ENCODE measurements around the gene ACP3.
"Not testable (repeated sequence)": the region's sequence is repeated elsewhere in the genome, so short reads cannot be mapped to it uniquely, and the experiment has no call there.

ACP3 gene

DNA sequence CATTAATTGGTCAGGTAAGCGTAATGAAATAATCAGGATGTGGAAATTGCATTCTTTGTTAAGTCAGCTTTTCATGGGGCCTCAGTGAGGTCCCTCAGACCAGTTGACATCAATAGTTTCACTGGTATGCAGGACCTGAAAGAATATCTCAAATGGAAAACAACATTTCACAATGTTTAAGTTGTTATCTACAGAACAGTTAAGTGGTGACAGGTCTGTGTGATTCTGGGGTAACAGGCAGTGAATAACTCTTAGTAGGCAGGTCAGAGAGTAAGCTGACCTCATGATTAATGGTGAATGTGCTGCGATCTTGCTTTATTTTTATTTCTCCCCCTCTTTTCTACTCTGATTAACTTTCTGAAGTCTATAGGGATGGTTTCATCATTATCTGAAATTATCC, 28.9 kb upstream of the ACP3 start:
- Histone ChIP-seq H3K36me3 (ENCODE audit: control insufficient read depth, insufficient read depth, low read length) (no peaks in the 10 kb centered on the region), H3K27me3 (replicated peaks; ENCODE audit: control insufficient read depth, insufficient read depth, low read length) (no peaks in the 10 kb centered on the region), H3K4me3 (replicated peaks; ENCODE audit: low read depth, low read length) (no peak overlapping the region)
- TF ChIP-seq, protein P1, sequence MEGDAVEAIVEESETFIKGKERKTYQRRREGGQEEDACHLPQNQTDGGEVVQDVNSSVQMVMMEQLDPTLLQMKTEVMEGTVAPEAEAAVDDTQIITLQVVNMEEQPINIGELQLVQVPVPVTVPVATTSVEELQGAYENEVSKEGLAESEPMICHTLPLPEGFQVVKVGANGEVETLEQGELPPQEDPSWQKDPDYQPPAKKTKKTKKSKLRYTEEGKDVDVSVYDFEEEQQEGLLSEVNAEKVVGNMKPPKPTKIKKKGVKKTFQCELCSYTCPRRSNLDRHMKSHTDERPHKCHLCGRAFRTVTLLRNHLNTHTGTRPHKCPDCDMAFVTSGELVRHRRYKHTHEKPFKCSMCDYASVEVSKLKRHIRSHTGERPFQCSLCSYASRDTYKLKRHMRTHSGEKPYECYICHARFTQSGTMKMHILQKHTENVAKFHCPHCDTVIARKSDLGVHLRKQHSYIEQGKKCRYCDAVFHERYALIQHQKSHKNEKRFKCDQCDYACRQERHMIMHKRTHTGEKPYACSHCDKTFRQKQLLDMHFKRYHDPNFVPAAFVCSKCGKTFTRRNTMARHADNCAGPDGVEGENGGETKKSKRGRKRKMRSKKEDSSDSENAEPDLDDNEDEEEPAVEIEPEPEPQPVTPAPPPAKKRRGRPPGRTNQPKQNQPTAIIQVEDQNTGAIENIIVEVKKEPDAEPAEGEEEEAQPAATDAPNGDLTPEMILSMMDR (IDR thresholded peaks at IDR 0.05; ENCODE audit: insufficient read depth, low read length, poor library complexity, severe bottlenecking), result no peak
- DNase-seq (ENCODE audit: extremely low read depth, insufficient read length), result no peak

DNA sequence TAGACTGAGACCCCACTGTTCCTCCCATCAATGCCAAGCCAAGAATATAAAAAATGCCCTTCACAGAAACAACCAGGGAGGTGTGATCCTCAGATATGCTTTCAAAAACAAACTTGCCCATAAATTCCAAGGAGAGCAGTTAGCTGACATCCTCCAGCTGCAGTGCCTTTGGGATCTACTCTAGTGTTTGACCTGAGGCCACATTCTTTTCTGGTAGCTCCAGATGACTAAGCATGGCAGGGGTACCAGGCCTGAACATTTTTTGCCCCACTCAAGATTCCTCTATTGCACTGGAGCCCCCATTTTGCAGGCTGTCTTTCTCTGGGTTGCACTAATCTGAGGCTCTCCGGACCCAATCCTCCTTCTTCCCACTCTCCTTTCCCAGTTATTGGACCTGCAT, 27.9 kb upstream of the ACP3 start:
- TF ChIP-seq, protein P1 (IDR thresholded peaks at IDR 0.05; ENCODE audit: insufficient read depth, low read length, poor library complexity, severe bottlenecking), result no peak
- Histone ChIP-seq H3K4me3 (replicated peaks; ENCODE audit: low read depth, low read length) (no peak overlapping the region), H3K36me3 (ENCODE audit: control insufficient read depth, insufficient read depth, low read length) (no peaks in the 10 kb centered on the region), H3K27me3 (replicated peaks; ENCODE audit: control insufficient read depth, insufficient read depth, low read length) (no peaks in the 10 kb centered on the region)
- no peak for DNase-seq (ENCODE audit: extremely low read depth, insufficient read length)

DNA sequence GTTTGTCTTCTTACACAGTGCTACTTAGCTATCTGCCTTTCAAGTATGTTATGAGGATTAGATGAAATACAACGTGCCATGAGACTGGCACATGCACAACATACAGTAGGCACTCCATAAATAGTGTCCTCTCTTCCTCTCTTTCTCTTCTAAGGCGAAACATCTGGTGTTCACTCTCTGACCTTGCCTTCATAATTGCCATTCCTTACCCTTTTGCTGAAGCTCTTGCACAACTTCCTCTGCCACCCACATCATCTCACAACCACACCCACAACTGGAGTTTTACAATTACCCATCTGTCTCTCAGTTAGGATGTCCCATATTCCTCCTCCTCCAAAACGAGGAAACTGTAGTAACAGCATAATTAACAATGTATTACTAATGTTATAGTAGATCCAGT, 26.4 kb upstream of the ACP3 start:
- H3K4me3 ChIP-seq (replicated peaks; ENCODE audit: low read depth, low read length), result no peak overlapping the region
- TF ChIP-seq, protein P1 (IDR thresholded peaks at IDR 0.05; ENCODE audit: insufficient read depth, low read length, poor library complexity, severe bottlenecking), result no peak
- H3K36me3 ChIP-seq (ENCODE audit: control insufficient read depth, insufficient read depth, low read length), result no peaks in the 10 kb centered on the region
- DNase-seq (ENCODE audit: extremely low read depth, insufficient read length), result no peak
- H3K27me3 ChIP-seq (replicated peaks; ENCODE audit: control insufficient read depth, insufficient read depth, low read length), result no peaks in the 10 kb centered on the region

DNA sequence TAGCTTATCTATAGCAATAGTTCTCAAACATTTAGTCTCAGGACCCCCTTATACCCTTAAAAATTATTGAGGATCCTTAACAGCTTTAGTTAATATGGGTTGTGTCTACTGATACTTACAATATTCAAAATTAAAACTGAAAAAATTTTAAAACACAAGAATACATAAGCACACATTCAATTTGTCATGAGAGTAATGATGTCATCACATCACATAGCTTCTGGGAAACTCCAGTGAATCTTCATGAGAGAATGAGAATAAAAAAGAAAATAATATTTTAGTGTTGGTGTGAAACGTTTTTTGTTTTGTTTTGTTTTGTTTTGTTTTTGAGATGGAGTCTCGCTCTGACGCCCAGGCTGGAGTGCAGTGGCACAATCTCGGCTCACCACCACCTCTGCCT, 25.2 kb upstream of the ACP3 start:
- Histone ChIP-seq H3K36me3 (ENCODE audit: control insufficient read depth, insufficient read depth, low read length) (no peaks in the 10 kb centered on the region), H3K27me3 (replicated peaks; ENCODE audit: control insufficient read depth, insufficient read depth, low read length) (no peaks in the 10 kb centered on the region), H3K4me3 (replicated peaks; ENCODE audit: low read depth, low read length) (no peak overlapping the region)
- no peak for DNase-seq (ENCODE audit: extremely low read depth, insufficient read length)
- TF ChIP-seq, protein P1 (IDR thresholded peaks at IDR 0.05; ENCODE audit: insufficient read depth, low read length, poor library complexity, severe bottlenecking), result no peak

DNA sequence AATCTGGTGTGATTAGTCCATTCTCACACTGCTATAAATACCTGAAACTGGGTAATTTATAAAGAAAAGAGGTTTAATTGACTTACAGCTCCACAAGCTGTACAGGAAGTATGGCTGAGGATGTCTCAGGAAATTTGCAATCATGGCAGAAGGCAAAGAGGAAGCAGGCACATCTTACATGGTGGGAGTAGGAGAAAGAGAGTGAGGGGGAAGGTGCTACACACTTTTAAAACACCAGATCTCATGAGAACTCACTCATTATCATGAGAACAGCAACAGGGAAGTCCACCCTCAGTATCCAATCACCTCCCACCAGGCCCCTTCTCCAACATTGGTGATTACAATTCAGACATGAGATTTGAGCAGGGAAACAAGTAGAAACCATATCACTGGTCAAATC, 24.0 kb upstream of the ACP3 start:
- H3K4me3 ChIP-seq (replicated peaks; ENCODE audit: low read depth, low read length), result no peak overlapping the region
- TF ChIP-seq, protein P1 (IDR thresholded peaks at IDR 0.05; ENCODE audit: insufficient read depth, low read length, poor library complexity, severe bottlenecking), result no peak
- H3K36me3 ChIP-seq (ENCODE audit: control insufficient read depth, insufficient read depth, low read length), result no peaks in the 10 kb centered on the region
- H3K27me3 ChIP-seq (replicated peaks; ENCODE audit: control insufficient read depth, insufficient read depth, low read length), result no peaks in the 10 kb centered on the region
- DNase-seq (ENCODE audit: extremely low read depth, insufficient read length), result no peak

DNA sequence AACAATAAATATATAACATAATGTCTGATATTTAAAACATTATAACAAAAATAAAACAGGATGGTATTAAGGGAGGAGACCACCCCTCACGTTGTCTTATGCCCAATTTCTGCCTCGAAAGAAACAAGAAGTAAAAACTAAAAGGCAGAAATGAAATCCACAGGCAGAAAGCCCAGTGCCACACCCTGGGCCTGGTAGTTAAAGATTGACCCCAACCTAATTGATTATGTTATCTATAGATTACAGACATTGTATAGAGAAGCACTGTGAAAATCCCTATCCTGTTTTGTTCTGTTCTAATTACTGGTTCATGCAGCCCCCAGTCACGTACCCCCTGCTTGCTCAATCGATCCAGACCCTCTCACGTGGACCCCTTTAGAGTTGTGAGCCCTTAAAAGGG, 22.3 kb upstream of the ACP3 start:
- Histone ChIP-seq H3K36me3 (ENCODE audit: control insufficient read depth, insufficient read depth, low read length) (no peaks in the 10 kb centered on the region), H3K4me3 (replicated peaks; ENCODE audit: low read depth, low read length) (no peak overlapping the region), H3K27me3 (replicated peaks; ENCODE audit: control insufficient read depth, insufficient read depth, low read length) (no peaks in the 10 kb centered on the region)
- TF ChIP-seq, protein P1 (IDR thresholded peaks at IDR 0.05; ENCODE audit: insufficient read depth, low read length, poor library complexity, severe bottlenecking), result no peak
- DNase-seq (ENCODE audit: extremely low read depth, insufficient read length), result no peak

DNA sequence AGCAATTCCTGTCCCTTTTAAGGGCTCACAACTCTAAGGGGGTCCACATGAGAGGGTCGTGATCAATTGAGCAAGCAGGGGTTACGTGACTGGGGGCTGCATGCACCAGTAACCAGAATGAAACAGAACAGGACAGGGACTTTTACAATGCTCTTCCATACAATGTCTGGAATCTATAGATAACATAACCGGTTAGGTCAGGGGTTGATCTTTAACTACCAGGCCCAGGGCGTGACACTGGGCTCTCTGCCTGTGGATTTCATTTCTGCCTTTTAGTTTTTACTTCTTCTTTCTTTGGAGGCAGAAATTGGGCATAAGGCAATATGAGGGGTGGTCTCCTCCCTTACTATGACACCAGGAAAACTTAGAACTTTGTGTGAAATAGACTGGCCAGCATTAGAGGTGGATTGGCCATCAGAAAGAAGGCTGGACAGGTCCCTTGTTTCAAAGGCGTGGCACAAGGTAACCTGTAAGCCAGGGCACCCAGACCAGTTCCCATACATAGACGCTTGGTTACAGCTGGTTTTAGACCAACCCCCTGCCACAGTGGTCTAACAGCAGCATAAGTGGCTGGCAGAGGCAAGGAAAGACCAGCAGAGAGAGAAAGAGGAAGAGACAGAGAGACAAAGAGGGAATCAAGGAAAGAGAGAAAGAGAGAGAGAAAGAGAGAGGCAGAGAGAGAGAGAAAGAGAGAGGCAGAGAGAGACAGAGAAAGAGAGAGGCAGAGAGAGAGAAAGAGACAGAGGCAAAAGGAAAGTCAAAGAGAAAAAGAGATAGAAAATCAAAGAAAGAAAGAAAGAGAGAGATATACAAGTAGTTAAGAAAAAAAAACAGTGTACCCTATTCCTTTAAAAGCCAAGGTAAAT, 13.6 kb upstream of the ACP3 start:
- not testable (repeated sequence) for DNase-seq (ENCODE audit: extremely low read depth, insufficient read length)

DNA sequence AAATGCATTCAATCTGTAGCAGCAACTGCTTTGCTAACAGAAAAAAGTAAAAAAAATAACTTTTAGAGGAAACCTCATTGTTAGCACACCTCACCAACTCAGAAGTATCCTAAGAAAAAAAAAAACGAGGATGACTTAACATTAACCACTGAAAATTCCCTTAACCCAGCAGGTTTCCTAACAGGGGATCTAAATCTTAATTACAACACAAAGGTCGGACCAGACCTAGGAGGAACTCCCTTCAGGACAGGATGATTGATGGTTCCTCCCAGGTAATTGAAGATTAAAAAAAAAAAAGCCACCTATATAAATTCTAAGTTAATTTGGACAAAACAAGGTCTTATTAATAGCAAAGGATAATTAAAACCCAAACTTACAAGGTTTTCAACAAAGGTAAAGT, 12.9 kb upstream of the ACP3 start:
- not testable (repeated sequence) for H3K4me3 ChIP-seq (replicated peaks; ENCODE audit: low read depth, low read length); H3K36me3 ChIP-seq (ENCODE audit: control insufficient read depth, insufficient read depth, low read length); H3K27me3 ChIP-seq (replicated peaks; ENCODE audit: control insufficient read depth, insufficient read depth, low read length); DNase-seq (ENCODE audit: extremely low read depth, insufficient read length)

More for the DNA sequence above, 13.6 kb upstream of the ACP3 start:
- not testable (repeated sequence) for H3K36me3 ChIP-seq (ENCODE audit: control insufficient read depth, insufficient read depth, low read length); H3K27me3 ChIP-seq (replicated peaks; ENCODE audit: control insufficient read depth, insufficient read depth, low read length); H3K4me3 ChIP-seq (replicated peaks; ENCODE audit: low read depth, low read length)
